ENCODE data around the gene LRRC8A.

The LRRC8A gene

DNA sequence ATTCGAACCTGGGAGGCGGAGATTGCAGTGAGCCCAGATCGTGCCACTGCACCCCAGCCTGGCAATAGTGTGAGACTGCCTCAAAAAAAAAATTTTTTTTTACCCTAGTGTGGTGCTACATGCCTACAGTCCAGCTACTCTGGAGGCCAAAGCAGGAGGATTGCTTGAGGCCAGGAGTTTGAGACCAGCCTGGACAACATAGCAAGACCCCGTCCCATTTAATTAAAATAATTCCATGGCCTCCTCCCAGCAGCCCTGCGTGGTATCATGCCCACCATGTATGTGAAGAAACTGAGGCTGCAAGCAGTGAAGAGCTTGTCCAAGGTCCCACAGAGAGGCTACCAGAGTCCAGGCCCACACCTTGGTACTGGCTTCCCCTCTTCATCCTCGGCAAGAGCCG, 19.4 kb downstream of the LRRC8A start:
- H3K27ac ChIP-seq (ENCODE audit: low read depth, low read length, poor library complexity, severe bottlenecking) = no peak overlapping the region
- TF ChIP-seq EZH2 (IDR thresholded peaks at IDR 0.05; ENCODE audit: borderline replicate concordance, low read length) = no peak
- TF ChIP-seq, protein P1, sequence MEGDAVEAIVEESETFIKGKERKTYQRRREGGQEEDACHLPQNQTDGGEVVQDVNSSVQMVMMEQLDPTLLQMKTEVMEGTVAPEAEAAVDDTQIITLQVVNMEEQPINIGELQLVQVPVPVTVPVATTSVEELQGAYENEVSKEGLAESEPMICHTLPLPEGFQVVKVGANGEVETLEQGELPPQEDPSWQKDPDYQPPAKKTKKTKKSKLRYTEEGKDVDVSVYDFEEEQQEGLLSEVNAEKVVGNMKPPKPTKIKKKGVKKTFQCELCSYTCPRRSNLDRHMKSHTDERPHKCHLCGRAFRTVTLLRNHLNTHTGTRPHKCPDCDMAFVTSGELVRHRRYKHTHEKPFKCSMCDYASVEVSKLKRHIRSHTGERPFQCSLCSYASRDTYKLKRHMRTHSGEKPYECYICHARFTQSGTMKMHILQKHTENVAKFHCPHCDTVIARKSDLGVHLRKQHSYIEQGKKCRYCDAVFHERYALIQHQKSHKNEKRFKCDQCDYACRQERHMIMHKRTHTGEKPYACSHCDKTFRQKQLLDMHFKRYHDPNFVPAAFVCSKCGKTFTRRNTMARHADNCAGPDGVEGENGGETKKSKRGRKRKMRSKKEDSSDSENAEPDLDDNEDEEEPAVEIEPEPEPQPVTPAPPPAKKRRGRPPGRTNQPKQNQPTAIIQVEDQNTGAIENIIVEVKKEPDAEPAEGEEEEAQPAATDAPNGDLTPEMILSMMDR (IDR thresholded peaks at IDR 0.05; ENCODE audit: low read length) = no peak
- no peak overlapping the region for H3K4me2 ChIP-seq (ENCODE audit: low read length)
- peaks cover 17% of the 10 kb centered on the region for H3K4me1 ChIP-seq (ENCODE audit: insufficient read depth, low read length, severe bottlenecking)
- H3K9me2 ChIP-seq (ENCODE audit: low read depth, low read length) = no peaks in the 10 kb centered on the region
- no peaks in the 10 kb centered on the region for H4K20me1 ChIP-seq (ENCODE audit: insufficient read depth, low read length)
- no peaks in the 10 kb centered on the region for H3F3A ChIP-seq (ENCODE audit: insufficient read depth, low read length)
- H3K9ac ChIP-seq (ENCODE audit: low read length) = no peak overlapping the region
- H3K9me3 ChIP-seq (ENCODE audit: low read length) = no peaks in the 10 kb centered on the region
- peaks cover 16% of the 10 kb centered on the region; the same call in 1 of the 2 replicates for H3K36me3 ChIP-seq (ENCODE audit: insufficient read depth, low read length)
- H3K27me3 ChIP-seq (ENCODE audit: insufficient read depth, low read length) = no peaks in the 10 kb centered on the region
- no peak overlapping the region for H3K4me3 ChIP-seq (ENCODE audit: low read depth, low read length, poor library complexity, severe bottlenecking)
- H3K79me2 ChIP-seq (ENCODE audit: insufficient read depth, low read length) = no peaks in the 10 kb centered on the region
- no peak overlapping the region for H2AFZ ChIP-seq (ENCODE audit: low read length)

DNA sequence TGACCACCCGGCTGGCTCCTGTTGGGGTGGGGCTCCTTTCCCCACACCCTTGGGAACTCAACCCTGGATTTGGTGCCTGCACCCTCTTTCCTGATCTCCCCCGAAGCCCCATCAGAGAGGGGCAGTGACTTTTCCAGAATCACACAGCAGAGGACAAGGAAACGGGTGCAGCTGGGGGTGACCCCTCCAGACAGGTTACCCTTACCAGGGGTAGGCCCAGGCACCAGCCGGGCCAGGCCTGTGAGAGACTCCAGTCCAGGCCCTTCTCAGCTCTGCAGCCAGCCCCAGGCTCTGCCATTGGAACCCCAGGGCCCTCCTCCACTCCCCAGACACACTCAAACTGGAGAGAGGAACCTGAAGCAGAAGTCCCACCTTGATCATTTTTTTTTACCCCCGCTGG, 19.9 kb downstream of the LRRC8A start:
- Histone ChIP-seq H4K20me1 (ENCODE audit: insufficient read depth, low read length) (no peaks in the 10 kb centered on the region), H3K4me3 (ENCODE audit: low read depth, low read length, poor library complexity, severe bottlenecking) (no peak overlapping the region), H3K36me3 (ENCODE audit: insufficient read depth, low read length) (peaks cover 15% of the 10 kb centered on the region; the same call in 1 of the 2 replicates), H3K27ac (ENCODE audit: low read depth, low read length, poor library complexity, severe bottlenecking) (peak overlapping the region; percentile 64), H3K9me2 (ENCODE audit: low read depth, low read length) (no peaks in the 10 kb centered on the region), H3K79me2 (ENCODE audit: insufficient read depth, low read length) (no peaks in the 10 kb centered on the region), H3K9me3 (ENCODE audit: low read length) (no peaks in the 10 kb centered on the region), H3K4me1 (ENCODE audit: insufficient read depth, low read length, severe bottlenecking) (peaks cover 17% of the 10 kb centered on the region), H3F3A (ENCODE audit: insufficient read depth, low read length) (no peaks in the 10 kb centered on the region), H3K27me3 (ENCODE audit: insufficient read depth, low read length) (no peaks in the 10 kb centered on the region), H2AFZ (ENCODE audit: low read length) (no peak overlapping the region), H3K9ac (ENCODE audit: low read length) (peak overlapping the region; percentile 2; the same call in 1 of the 2 replicates), H3K4me2 (ENCODE audit: low read length) (peak overlapping the region; percentile 20; the same call in 1 of the 2 replicates)
- TF ChIP-seq EZH2 (IDR thresholded peaks at IDR 0.05; ENCODE audit: borderline replicate concordance, low read length) = no peak
- TF ChIP-seq, protein P1 (IDR thresholded peaks at IDR 0.05; ENCODE audit: low read length) = no peak

DNA sequence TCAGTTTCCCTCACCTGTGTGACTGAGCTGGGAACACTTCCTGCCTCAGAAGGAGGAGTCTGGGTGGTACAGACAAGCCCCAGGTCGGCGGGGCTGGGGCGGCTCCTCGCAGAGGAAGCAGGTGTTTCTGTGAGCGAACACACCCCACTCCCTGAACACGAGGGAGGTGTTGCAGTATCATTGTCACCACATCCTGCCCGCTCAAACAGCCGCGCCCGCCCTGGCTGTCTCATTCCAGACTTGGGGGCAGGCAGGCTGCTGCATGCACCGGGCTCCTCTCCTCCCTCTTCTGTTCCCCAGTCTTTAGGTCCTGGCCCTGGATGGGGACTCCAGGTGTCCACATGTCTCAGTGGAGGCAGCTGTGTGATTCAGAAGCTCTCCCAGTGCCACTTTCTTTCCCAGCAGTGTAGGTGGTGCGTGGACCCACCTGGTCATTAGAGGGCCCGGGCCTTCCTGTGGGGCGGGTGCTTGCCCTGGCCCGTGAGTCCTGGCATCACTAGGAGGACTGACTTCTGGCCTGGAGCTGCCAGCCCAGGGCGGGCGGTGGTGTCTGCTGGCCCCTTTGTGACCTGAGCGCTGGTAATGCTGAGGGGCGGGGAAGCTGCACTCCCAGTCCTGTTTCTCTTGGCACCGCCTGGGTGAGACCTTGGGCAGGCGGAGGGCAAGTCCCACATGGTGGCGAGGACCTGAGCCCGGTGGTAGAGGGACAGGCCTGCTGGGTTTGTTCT, 20.6 kb downstream of the LRRC8A start:
- Histone ChIP-seq H3K36me3 (ENCODE audit: insufficient read depth, low read length) (peaks cover 17% of the 10 kb centered on the region), H3K27me3 (ENCODE audit: insufficient read depth, low read length) (no peaks in the 10 kb centered on the region), H3K79me2 (ENCODE audit: insufficient read depth, low read length) (no peaks in the 10 kb centered on the region), H3K9me3 (ENCODE audit: low read length) (no peaks in the 10 kb centered on the region), H3K4me2 (ENCODE audit: low read length) (peak overlapping the region; percentile 20; the same call in 1 of the 2 replicates), H3K27ac (ENCODE audit: low read depth, low read length, poor library complexity, severe bottlenecking) (peak overlapping the region; percentile 64), H4K20me1 (ENCODE audit: insufficient read depth, low read length) (no peaks in the 10 kb centered on the region), H3K4me3 (ENCODE audit: low read depth, low read length, poor library complexity, severe bottlenecking) (no peak overlapping the region), H3K4me1 (ENCODE audit: insufficient read depth, low read length, severe bottlenecking) (peaks cover 17% of the 10 kb centered on the region), H3K9ac (ENCODE audit: low read length) (peak overlapping the region; percentile 35; the same call in 1 of the 2 replicates), H3F3A (ENCODE audit: insufficient read depth, low read length) (no peaks in the 10 kb centered on the region), H3K9me2 (ENCODE audit: low read depth, low read length) (no peaks in the 10 kb centered on the region), H2AFZ (ENCODE audit: low read length) (no peak overlapping the region)
- TF ChIP-seq EZH2 (IDR thresholded peaks at IDR 0.05; ENCODE audit: borderline replicate concordance, low read length) = no peak
- TF ChIP-seq, protein P1 (IDR thresholded peaks at IDR 0.05; ENCODE audit: low read length) = no peak
